ENCODE measurements around the gene CARD6. TPM values are rescaled to one million over a fixed set of nuclear protein-coding genes. Genes with fewer than 3 reads are reported as not detected.
A peak's percentile ranks its signal among the peaks of the same experiment; 100 is the strongest.

The CARD6 gene
- total and polyA plus RNA-seq, 9 of the 15 experiments (the other 6 are each of a cell fraction or from before 2014, with no cell fraction given) = 3.5 to 8.3 (median 5.9) TPM

- TF ChIP-seq HMGN3 (IDR thresholded peaks at IDR 0.05; ENCODE audit: borderline replicate concordance, extremely low read depth, insufficient read length, low read depth, low read length) (no peak), NFE2 (IDR thresholded peaks at IDR 0.05; ENCODE audit: low read depth) (peak; percentile 86), MCM2 (IDR thresholded peaks at IDR 0.05; ENCODE audit: low read depth) (no peak), ZNF134 (CRISPR knock-in tag; conservative IDR thresholded peaks at IDR 0.05) (no peak), ATF2 (CRISPR knock-in tag; IDR thresholded peaks at IDR 0.05) (no peak), CBX2 (IDR thresholded peaks at IDR 0.05; ENCODE audit: insufficient read depth, low read length, poor library complexity, severe bottlenecking) (no peak), MAFG (tag; conservative IDR thresholded peaks at IDR 0.05) (peak; percentile 86)
- TF ChIP-seq, protein P1, sequence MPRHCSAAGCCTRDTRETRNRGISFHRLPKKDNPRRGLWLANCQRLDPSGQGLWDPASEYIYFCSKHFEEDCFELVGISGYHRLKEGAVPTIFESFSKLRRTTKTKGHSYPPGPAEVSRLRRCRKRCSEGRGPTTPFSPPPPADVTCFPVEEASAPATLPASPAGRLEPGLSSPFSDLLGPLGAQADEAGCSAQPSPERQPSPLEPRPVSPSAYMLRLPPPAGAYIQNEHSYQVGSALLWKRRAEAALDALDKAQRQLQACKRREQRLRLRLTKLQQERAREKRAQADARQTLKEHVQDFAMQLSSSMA (CRISPR knock-in tag; IDR thresholded peaks at IDR 0.05) = no peak
- TF ChIP-seq, protein P2, sequence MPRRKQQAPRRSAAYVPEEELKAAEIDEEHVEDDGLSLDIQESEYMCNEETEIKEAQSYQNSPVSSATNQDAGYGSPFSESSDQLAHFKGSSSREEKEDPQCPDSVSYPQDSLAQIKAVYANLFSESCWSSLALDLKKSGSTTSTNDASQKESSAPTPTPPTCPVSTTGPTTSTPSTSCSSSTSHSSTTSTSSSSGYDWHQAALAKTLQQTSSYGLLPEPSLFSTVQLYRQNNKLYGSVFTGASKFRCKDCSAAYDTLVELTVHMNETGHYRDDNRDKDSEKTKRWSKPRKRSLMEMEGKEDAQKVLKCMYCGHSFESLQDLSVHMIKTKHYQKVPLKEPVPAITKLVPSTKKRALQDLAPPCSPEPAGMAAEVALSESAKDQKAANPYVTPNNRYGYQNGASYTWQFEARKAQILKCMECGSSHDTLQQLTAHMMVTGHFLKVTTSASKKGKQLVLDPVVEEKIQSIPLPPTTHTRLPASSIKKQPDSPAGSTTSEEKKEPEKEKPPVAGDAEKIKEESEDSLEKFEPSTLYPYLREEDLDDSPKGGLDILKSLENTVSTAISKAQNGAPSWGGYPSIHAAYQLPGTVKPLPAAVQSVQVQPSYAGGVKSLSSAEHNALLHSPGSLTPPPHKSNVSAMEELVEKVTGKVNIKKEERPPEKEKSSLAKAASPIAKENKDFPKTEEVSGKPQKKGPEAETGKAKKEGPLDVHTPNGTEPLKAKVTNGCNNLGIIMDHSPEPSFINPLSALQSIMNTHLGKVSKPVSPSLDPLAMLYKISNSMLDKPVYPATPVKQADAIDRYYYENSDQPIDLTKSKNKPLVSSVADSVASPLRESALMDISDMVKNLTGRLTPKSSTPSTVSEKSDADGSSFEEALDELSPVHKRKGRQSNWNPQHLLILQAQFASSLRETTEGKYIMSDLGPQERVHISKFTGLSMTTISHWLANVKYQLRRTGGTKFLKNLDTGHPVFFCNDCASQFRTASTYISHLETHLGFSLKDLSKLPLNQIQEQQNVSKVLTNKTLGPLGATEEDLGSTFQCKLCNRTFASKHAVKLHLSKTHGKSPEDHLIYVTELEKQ (CRISPR knock-in tag; IDR thresholded peaks at IDR 0.05) = no peak
- TF ChIP-seq, protein P3, sequence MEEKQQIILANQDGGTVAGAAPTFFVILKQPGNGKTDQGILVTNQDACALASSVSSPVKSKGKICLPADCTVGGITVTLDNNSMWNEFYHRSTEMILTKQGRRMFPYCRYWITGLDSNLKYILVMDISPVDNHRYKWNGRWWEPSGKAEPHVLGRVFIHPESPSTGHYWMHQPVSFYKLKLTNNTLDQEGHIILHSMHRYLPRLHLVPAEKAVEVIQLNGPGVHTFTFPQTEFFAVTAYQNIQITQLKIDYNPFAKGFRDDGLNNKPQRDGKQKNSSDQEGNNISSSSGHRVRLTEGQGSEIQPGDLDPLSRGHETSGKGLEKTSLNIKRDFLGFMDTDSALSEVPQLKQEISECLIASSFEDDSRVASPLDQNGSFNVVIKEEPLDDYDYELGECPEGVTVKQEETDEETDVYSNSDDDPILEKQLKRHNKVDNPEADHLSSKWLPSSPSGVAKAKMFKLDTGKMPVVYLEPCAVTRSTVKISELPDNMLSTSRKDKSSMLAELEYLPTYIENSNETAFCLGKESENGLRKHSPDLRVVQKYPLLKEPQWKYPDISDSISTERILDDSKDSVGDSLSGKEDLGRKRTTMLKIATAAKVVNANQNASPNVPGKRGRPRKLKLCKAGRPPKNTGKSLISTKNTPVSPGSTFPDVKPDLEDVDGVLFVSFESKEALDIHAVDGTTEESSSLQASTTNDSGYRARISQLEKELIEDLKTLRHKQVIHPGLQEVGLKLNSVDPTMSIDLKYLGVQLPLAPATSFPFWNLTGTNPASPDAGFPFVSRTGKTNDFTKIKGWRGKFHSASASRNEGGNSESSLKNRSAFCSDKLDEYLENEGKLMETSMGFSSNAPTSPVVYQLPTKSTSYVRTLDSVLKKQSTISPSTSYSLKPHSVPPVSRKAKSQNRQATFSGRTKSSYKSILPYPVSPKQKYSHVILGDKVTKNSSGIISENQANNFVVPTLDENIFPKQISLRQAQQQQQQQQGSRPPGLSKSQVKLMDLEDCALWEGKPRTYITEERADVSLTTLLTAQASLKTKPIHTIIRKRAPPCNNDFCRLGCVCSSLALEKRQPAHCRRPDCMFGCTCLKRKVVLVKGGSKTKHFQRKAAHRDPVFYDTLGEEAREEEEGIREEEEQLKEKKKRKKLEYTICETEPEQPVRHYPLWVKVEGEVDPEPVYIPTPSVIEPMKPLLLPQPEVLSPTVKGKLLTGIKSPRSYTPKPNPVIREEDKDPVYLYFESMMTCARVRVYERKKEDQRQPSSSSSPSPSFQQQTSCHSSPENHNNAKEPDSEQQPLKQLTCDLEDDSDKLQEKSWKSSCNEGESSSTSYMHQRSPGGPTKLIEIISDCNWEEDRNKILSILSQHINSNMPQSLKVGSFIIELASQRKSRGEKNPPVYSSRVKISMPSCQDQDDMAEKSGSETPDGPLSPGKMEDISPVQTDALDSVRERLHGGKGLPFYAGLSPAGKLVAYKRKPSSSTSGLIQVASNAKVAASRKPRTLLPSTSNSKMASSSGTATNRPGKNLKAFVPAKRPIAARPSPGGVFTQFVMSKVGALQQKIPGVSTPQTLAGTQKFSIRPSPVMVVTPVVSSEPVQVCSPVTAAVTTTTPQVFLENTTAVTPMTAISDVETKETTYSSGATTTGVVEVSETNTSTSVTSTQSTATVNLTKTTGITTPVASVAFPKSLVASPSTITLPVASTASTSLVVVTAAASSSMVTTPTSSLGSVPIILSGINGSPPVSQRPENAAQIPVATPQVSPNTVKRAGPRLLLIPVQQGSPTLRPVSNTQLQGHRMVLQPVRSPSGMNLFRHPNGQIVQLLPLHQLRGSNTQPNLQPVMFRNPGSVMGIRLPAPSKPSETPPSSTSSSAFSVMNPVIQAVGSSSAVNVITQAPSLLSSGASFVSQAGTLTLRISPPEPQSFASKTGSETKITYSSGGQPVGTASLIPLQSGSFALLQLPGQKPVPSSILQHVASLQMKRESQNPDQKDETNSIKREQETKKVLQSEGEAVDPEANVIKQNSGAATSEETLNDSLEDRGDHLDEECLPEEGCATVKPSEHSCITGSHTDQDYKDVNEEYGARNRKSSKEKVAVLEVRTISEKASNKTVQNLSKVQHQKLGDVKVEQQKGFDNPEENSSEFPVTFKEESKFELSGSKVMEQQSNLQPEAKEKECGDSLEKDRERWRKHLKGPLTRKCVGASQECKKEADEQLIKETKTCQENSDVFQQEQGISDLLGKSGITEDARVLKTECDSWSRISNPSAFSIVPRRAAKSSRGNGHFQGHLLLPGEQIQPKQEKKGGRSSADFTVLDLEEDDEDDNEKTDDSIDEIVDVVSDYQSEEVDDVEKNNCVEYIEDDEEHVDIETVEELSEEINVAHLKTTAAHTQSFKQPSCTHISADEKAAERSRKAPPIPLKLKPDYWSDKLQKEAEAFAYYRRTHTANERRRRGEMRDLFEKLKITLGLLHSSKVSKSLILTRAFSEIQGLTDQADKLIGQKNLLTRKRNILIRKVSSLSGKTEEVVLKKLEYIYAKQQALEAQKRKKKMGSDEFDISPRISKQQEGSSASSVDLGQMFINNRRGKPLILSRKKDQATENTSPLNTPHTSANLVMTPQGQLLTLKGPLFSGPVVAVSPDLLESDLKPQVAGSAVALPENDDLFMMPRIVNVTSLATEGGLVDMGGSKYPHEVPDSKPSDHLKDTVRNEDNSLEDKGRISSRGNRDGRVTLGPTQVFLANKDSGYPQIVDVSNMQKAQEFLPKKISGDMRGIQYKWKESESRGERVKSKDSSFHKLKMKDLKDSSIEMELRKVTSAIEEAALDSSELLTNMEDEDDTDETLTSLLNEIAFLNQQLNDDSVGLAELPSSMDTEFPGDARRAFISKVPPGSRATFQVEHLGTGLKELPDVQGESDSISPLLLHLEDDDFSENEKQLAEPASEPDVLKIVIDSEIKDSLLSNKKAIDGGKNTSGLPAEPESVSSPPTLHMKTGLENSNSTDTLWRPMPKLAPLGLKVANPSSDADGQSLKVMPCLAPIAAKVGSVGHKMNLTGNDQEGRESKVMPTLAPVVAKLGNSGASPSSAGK (IDR thresholded peaks at IDR 0.05) = 0 out of 2 replicates have a peak, but pooled peaks have one; percentile 10
Measured at GRCh38 chr5:40847525-40847924, 6.4 kb downstream of the CARD6 start (continued).
